Measurements from ENCODE around the gene SNRPD3. TPM values are rescaled to one million over a fixed set of nuclear protein-coding genes. Genes with fewer than 3 reads are reported as not detected.

SNRPD3 gene
- total and polyA plus RNA-seq, 2 donors (not counting 3 experiments of a cell fraction or from before 2014, with no cell fraction given): 121 to 253 TPM

DNA sequence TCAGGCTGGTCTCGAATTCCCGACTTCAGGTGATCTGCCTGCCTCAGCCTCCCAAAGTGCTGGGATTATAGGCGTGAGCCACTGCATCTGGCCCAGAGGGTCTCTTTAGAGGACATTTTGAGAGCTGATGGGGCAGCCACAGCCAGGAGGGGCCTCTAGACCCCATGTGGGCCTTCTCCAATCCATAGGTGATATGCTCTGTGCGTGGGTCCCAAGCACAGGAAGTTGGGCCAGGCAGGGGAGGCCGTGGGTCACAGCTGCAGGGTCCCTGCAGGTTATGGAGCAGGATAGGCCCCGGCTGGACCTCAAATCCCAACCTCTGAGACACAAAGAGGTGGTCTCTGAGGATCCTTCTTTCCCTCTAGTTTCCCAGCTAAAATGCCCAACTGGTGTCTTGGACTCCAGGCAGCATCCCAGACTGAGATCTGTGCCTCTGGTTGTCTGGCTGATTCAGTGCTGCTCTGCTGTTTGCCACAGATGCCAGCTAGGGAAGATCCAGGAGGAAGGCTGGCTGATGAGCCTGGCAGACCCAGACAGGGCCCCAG, 35.6 kb downstream of the SNRPD3 start:
- H3K4me2 ChIP-seq (ENCODE audit: insufficient read depth, low read length): no peak overlapping the region
- ChIA-PET CTCF (interaction anchor here (1.4 kb wide), 1 partner anchor 212 kb away, joined by 3 read pairs; no protein-coding TSS in a partner anchor), POLR2A (no interaction called here)
- no peaks in the 10 kb centered on the region for H3K9me1 ChIP-seq (replicated peaks; ENCODE audit: control insufficient read depth, extremely low read depth, insufficient read depth, low read length)
- H3K4me1 ChIP-seq (ENCODE audit: control insufficient read depth, extremely low read depth, insufficient read depth, low read length): peaks cover 7% of the 10 kb centered on the region
- H4K20me1 ChIP-seq (replicated peaks; ENCODE audit: control insufficient read depth, extremely low read depth, insufficient read depth, low read length): no peaks in the 10 kb centered on the region
- no peaks in the 10 kb centered on the region for H3K9me3 ChIP-seq (replicated peaks; ENCODE audit: control insufficient read depth, insufficient read depth, low read length)
- H3K27me3 ChIP-seq (ENCODE audit: control insufficient read depth in 2 of 2, insufficient read depth in 2 of 2, low read length in 2 of 2): no peaks in the 10 kb centered on the region
- dilution Hi-C loops (cut with MboI; ENCODE audit: extremely low pct_ligation_motif_present, low sequenced_read_pairs) (no loop called here), intact Hi-C loops (cut with micrococcal nuclease) (no loop called here)
- BruUV-seq (replicated peaks): no TSS peak
- no peak overlapping the region for H3K4me3 ChIP-seq (replicated peaks in 1 of 3; ENCODE audit: insufficient read depth in 1 of 3, low read depth in 1 of 3, low read length in 3 of 3)
- no peaks in the 10 kb centered on the region for H3K36me3 ChIP-seq (ENCODE audit: control insufficient read depth in 2 of 2, extremely low read depth in 1 of 2, insufficient read depth in 2 of 2, low read length in 2 of 2)
- no peak overlapping the region for H3K9ac ChIP-seq (replicated peaks; ENCODE audit: extremely low read depth, insufficient read depth, low read length)
- H3K27ac ChIP-seq (ENCODE audit: insufficient read depth, low read depth, low read length): no peak overlapping the region
- no peak overlapping the region for H2AFZ ChIP-seq (ENCODE audit: low read depth, low read length)
- no peaks in the 10 kb centered on the region for H3K79me2 ChIP-seq (ENCODE audit: control insufficient read depth, insufficient read depth, low read length)
- TF ChIP-seq, protein P1, sequence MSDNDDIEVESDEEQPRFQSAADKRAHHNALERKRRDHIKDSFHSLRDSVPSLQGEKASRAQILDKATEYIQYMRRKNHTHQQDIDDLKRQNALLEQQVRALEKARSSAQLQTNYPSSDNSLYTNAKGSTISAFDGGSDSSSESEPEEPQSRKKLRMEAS (IDR thresholded peaks at IDR 0.05; ENCODE audit: insufficient read depth, insufficient read length): no peak
- TF ChIP-seq JUN (IDR thresholded peaks at IDR 0.05; ENCODE audit: borderline replicate concordance, insufficient read depth, insufficient read length, low read depth) (no peak), FOS (IDR thresholded peaks at IDR 0.05; ENCODE audit: borderline replicate concordance, insufficient read depth, low read length) (no peak), POLR2A (IDR thresholded peaks at IDR 0.05; ENCODE audit: low read depth, low read length) (no peak), POLR2AphosphoS5 (IDR thresholded peaks at IDR 0.05; ENCODE audit: insufficient read depth, low read depth, low read length) (no peak)
- TF ChIP-seq, protein P2, sequence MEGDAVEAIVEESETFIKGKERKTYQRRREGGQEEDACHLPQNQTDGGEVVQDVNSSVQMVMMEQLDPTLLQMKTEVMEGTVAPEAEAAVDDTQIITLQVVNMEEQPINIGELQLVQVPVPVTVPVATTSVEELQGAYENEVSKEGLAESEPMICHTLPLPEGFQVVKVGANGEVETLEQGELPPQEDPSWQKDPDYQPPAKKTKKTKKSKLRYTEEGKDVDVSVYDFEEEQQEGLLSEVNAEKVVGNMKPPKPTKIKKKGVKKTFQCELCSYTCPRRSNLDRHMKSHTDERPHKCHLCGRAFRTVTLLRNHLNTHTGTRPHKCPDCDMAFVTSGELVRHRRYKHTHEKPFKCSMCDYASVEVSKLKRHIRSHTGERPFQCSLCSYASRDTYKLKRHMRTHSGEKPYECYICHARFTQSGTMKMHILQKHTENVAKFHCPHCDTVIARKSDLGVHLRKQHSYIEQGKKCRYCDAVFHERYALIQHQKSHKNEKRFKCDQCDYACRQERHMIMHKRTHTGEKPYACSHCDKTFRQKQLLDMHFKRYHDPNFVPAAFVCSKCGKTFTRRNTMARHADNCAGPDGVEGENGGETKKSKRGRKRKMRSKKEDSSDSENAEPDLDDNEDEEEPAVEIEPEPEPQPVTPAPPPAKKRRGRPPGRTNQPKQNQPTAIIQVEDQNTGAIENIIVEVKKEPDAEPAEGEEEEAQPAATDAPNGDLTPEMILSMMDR (IDR thresholded peaks at IDR 0.05; ENCODE audit: extremely low read depth in 1 of 2, insufficient read depth in 1 of 2, low read depth in 1 of 2, low read length in 2 of 2): no peak
- DNase-seq (ENCODE audit: low read depth, low spot score) (no peak), FAIRE-seq (no peak)

Data from endothelial cell of umbilical vein (primary cell).